IPS-18c (cell line): ENCODE data around the gene PLD1.

Source experiments
- H3K4me3 ChIP-seq: 2 replicates; pipeline ENCODE4 v1.7.0; 2013; ENCODE audit warnings: low read depth, mild to moderate bottlenecking, low read length, moderate library complexity; ENCODE audit not compliant: insufficient read depth
- H3K9me3 ChIP-seq: one replicate; pipeline ENCODE4 v1.6.1; 2013; ENCODE audit warnings: mild to moderate bottlenecking, low read length, moderate library complexity; ENCODE audit not compliant: control insufficient read depth, insufficient read depth

The PLD1 gene

DNA sequence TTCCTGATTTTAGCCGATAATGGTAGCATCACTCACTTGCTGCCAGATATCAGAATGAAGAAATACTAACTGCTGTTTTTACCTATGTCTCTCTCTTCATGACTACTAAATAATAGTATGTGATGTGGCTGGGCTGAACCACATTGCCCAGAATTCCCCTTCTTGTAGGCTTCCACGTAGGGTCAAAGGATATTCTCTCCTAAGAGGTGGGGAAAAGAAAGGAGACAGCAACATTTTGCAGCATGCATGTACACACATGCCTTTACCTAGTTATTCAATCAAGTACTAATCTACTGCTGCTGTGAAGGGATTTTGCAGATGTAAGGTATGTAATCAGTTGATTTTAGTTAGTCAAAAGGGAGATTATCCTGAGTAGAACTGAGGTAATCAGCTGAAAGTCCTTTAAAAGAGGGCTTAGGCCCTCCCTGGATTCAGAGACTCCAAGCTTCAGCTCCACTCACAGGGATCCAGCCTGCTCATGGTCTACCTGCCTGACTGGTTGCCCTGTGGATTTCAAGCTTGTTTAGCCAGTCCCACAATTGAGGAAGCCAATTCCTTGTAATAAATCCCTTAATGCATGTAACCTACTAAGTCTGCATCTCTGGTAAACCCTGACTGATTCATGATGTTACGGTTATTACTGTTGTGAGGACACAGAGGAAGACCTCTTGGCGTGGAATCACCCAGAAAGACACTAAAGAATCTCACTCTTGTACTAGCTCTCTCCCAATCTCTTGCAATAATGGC, 20.4 kb downstream of the PLD1 start:
- no peaks in the 10 kb centered on the region for H3K9me3 ChIP-seq
- H3K4me3 ChIP-seq = no peak overlapping the region

DNA sequence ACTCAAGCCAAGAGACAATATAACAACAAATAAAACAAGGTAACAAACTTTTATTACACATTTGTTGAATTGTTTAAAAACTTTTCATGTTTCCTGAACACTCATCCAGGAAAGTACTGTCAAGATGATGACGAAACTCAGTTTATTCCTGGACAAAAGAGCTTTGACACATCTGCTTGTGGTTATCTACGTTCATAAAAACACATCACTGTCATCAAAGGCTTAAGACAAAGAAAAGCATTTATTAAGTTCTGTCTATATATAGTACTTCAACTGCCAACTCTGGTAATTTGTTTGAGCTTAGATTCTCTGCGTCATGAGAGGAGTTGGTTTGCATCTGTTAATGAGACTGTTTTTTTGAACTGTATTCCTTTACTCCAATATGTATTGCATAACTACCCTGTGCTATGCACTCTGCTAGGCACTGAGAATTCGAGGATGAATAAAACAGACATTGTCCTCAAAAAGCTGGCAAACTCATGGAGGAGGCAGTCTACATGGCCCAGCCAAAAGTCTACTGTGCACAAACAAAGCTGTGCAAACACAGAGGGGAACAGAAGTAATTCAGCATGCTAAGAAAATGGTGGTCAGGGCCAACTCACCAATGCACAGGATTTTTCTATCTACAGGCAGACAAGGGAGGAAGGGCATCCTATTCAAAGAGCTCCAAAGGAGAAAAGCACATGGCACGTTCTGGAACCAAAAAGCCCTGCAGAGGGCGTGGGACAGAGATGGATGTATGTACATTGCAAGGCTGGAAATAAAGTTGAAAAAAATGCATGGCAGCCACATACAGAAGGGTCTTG, 21.5 kb downstream of the PLD1 start:
- Histone ChIP-seq H3K9me3 (no peaks in the 10 kb centered on the region), H3K4me3 (no peak overlapping the region)

DNA sequence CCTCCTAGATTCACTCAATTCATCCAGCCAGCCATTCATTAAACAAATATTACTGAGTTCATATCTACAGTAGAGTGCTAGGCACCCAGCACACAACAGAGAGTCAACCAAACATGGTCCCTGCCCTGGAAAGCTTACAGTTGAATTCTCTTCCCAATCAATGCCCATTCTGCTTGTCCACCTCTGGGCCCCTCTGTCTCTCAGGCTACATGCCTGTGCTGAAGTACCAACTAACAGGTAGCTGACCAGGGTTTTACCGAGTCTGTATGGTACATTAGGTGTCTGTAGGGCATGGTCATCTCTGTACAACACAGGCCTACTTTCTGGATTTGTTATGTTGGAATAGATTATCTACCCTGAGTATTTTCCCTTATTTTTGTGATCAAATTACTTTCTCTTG, 23.3 kb downstream of the PLD1 start:
- Histone ChIP-seq H3K4me3 (no peak overlapping the region), H3K9me3 (no peaks in the 10 kb centered on the region)

DNA sequence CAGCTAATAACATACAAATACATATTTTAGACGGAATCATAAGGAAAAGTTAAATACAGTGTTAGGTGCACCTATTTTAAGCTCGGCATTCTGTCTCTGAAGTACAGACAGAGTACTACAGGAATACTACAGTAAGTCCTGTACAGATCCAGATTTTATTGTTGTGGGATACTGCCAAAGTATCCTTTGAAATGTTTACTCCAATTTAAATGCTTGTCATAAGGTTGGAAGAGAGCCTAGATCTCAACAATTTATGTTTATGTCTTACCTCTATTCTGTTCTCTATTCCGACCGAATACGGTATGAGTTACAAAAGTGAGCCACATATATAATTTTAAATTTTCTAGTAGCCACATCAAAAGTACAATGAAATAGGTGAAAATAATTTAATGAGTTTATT, 25.3 kb downstream of the PLD1 start:
- Histone ChIP-seq H3K9me3 (no peaks in the 10 kb centered on the region), H3K4me3 (no peak overlapping the region)

DNA sequence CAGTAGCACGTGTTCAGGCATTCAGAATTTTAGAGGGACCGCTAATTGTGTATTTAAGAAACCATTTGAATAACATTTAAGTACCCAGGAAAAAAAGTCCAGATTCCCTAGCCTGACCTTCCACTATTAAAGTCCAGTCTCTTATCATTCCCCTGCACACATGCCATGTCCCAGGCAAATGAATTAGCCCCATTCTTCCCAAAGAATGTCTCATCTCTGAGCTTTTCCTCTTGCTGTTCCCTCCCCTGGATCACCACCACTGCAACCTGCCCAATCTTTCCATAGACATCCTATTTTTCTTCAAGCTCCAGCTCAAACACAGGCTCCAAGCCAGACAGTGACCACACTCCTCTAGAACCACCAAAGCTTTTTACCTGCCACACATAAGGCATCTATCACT, 25.9 kb downstream of the PLD1 start:
- no peaks in the 10 kb centered on the region for H3K9me3 ChIP-seq
- H3K4me3 ChIP-seq = no peak overlapping the region

DNA sequence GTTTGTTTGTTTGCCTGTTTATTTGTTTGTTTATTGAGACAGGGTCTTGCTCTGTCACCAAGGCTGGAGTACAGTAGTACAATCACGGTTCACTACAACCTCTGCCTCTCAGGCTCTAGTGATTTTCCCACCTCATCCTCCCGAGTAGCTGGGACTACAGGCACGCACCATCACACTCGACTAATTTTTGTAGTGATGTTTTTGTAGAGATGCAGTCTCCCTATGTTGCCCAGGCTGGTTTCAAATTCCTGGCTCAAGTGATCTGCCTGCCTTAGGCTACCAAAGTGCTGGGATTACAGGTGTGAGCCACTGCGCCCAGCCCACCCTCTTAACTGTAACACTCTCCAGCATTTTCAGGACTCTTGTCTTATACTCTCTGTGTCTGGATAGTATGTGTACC, 26.7 kb downstream of the PLD1 start:
- no peak overlapping the region for H3K4me3 ChIP-seq

DNA sequence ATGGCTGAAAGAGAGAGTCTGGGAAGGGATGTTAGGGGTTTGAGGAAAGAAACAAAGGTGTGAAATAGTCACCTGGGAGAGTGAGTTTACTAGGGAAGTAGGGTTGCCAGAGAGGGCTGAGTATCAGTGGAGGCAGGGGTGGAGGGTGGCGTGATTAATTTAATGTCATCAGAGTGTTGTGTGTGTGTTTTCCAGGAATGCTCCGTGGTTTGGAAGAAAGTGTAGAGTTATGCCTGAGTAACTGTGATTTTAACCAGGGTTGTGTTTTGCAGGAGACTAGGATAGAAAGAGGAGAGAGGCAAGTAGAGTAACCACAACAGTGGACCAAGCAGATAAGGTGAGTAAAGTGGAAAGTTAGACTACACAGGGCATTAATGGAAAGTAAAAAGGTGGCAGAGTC, 27.2 kb downstream of the PLD1 start:
- Histone ChIP-seq H3K9me3 (no peaks in the 10 kb centered on the region), H3K4me3 (no peak overlapping the region)

More for the DNA sequence above, 26.7 kb downstream of the PLD1 start:
- no peaks in the 10 kb centered on the region for H3K9me3 ChIP-seq

DNA sequence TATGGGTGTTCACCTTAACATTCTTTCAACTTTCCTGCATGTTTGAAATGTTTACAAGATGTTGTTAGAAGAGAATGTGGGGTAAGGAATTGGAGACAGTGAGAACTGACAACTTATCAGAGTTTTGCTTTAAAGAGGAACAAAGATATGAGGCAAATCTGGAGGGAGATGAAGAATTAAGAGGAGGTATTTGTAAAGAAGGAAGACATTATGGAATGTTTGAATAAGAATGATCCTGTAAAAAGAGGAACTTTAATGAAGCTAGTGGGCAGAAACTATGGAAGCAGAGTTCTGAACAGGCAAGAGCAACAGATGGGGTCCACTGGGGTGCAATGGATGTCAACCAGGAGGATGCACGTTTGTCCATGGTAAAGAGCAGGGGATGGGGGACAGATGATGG, 27.7 kb downstream of the PLD1 start:
- no peak overlapping the region for H3K4me3 ChIP-seq
- H3K9me3 ChIP-seq = no peaks in the 10 kb centered on the region

DNA sequence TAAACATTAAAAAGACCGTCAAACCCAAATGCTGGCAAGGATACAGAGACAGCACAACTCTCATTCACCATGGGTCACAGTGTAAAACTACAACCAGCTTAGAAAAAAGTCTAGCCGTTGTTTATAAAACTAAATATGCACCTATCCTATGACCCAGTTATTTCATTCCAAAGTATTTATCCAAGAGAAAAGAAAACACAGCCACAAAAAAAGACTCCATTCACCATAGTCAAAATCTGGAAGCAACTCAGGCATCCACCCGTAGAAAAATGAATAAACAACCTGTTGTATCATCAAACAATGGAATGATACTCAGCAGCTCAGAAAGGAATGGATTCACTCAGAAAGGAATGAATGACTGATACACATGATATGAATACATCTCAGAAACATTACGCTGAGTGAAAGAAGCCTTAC, 28.6 kb downstream of the PLD1 start:
- H3K9me3 ChIP-seq = no peaks in the 10 kb centered on the region
- no peak overlapping the region for H3K4me3 ChIP-seq

DNA sequence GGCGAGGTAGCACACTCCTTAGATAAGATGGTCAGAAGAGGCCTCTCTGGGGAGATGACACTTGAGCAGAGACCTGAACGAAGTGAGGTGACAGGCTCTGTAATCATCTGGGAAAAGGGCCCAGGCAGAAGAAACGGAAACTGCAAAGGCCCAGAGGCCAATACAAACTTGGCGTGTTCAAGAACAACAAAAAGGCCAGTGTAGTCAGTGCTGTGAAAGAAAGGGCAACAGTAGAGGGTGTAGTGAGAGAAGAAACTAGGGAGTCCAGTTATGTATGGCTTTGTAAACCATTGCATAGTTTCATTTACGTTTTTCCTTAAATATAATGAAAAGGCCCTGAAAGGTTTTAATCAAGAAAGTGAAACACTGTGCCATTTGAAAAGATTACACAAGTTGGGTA, 31.8 kb downstream of the PLD1 start:
- no peak overlapping the region for H3K4me3 ChIP-seq

DNA sequence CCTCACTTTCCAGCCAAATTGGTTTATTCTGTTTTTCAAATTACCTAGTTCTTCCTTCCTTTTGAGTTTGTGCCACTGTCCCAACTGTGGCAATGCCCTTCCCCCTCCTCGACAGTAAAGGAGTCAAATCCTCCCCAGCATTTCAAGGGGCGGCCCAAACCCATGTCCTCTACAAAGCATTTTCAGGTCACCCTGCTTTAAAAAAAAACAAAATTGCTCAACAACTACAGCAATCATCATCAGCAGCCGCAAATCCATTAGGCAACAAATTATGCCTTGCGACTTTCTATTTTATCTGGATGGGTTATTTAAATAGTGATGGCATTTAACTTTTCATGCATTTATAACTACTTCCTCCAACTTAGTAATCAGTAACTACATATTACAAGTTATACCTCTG, 32.7 kb downstream of the PLD1 start:
- no peak overlapping the region for H3K4me3 ChIP-seq
- no peaks in the 10 kb centered on the region for H3K9me3 ChIP-seq

More for the DNA sequence above, 31.8 kb downstream of the PLD1 start:
- H3K9me3 ChIP-seq = no peaks in the 10 kb centered on the region

DNA sequence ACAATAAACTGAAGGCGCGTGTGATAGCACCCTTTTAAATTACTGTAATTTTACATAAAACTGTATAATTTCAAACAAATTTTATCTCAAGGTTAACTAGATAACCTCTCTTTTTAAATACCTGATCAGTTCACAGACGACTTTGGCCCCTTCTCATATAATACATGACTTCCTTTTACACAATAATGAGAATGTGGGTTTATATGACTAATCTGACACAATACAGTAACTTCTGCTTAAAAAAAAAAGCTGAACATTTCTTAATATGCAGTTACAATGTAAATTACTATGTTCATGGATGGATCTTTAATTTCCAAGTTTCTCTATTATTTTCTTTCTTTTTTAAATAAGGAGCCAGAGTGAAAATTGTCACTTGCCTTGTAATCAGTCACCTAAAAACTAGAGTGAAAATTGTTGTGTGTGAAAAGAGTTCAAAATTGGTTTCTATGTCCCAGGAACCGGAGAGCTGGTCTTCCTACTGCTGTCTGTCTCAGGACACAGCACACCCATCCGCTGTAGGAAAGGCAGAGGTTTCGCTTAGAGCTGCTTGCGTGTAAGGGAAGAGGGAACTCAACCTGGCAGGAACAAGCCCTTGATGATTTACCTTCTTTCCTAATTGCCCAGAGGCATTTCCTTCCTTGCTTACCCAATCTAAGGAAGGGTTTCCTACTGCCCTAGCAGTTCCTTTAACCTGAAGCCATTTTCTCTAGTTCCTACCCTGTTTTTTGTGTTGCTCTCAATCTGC, 33.3 kb downstream of the PLD1 start:
- Histone ChIP-seq H3K9me3 (no peaks in the 10 kb centered on the region), H3K4me3 (no peak overlapping the region)

DNA sequence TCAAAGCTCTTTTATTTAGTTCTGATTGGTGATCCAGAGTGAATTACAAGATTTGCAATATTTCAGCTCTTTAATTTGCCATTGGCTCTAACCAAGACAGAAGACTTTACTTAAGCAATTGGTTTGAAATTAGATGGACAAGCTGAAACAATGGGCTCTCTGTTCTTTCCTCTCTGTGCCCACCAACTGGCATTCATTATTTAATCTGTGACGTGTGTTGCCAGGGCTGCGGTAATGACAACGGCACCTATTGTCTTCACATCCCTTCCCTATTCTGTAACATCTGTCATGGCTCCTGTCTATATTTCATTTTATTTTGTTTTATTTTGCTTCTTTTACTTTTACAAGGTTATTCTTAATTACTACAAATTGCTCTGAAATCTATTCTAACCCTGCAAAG, 33.9 kb downstream of the PLD1 start:
- H3K9me3 ChIP-seq = no peaks in the 10 kb centered on the region
- no peak overlapping the region for H3K4me3 ChIP-seq

DNA sequence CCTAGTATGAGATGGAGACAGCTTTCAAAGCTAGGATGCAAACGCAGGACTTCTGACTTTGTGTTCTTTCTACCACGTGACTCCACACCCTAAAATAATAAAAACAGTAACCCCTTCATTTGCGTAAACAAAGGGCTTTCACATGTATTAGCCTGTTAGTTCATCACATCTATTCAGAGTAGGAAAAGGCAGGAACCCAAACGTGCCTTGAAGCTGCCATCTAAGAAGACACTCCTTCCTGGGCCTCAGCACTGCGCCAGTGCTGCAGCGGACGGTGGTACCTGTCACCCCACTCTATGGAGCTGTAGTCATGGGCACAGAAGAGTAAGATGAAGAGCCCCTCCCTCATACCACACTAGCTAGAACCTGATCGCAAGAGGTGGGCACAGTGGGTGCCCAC, 34.3 kb downstream of the PLD1 start:
- H3K9me3 ChIP-seq = no peaks in the 10 kb centered on the region

DNA sequence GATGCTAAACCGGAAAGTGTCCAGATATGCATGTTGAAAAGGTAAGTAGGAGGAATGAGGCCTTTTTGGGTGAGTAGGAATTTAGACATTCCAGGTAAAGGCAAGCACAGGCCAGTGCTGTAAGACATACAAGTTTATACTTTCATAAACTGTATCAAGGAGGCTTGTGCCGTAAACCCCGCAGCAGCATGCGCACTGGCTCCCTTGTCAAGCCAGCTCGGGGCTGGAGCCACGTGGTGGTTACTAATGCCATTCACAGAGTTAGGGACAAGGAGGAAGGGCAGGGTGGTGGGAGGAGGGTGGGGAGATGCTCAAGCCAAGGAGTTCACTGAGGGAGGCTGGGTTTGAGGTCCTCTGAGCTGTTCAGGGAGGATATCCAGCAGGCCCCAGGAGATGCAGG, 35.8 kb downstream of the PLD1 start:
- Histone ChIP-seq H3K4me3 (no peak overlapping the region), H3K9me3 (no peaks in the 10 kb centered on the region)

More for the DNA sequence above, 34.3 kb downstream of the PLD1 start:
- H3K4me3 ChIP-seq = no peak overlapping the region

DNA sequence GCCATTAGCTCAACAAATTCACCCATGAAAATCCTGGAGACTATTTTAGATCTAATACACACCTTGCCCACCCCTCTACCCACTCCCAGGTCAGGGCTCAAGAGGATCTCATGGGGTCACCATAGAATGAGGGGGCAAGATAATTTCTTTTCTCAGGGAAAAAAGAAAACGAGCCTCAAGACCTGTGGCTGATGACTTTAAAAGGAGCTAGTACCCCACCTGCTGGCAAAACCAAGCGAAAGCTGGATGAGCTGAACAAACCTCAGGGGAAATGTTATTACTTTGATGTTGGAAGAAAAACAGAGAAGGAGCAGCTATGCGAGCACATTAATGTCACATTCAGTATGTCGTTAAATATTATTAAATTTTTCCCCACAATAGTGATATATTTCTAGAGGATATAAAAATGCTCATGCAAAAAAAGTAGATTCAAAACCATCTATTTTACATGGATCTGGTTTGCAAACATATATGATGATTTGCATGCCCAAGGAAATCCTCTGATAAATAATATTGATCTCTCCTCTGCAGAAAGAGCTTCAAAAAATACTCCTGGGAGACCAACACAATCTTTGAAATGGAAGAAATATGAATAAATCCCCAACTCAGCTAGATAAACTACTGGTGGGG, 37.7 kb downstream of the PLD1 start:
- no peaks in the 10 kb centered on the region for H3K9me3 ChIP-seq

More for the DNA sequence above, 37.7 kb downstream of the PLD1 start:
- H3K4me3 ChIP-seq = no peak overlapping the region
